Heart right ventricle (tissue), 16 donors: Measurements from ENCODE around the gene GMDS. TPM values are rescaled to one million over a fixed set of nuclear protein-coding genes. Genes with fewer than 3 reads are reported as not detected.
A peak's percentile ranks its signal among the peaks of the same experiment; 100 is the strongest.

Experiments used
- ATAC-seq, 8 donors: fragments of 200-7000 bp; cut with Tn5 transposase; one replicate each; pipeline ENCODE4 v1.9.1; 2020; ENCODE audit warnings: mild to moderate bottlenecking in 8 of 8, moderate library complexity in 8 of 8, moderate number of reproducible peaks in 1 of 8
- DNase-seq, 2 donors: peaks; one replicate each; pipeline ENCODE4 v3.0.0-alpha.2; 2020
- H3K27ac ChIP-seq, 10 donors: fragments of 200-600 bp; sonication (generic) in 2 of 10; one replicate each; pipeline versions ENCODE4 v1.5.0 to v1.8.0; 2020 to 2022; ENCODE audit warnings: mild to moderate bottlenecking in 3 of 10
- H3K27me3 ChIP-seq, 7 donors: fragments of 200-600 bp; one replicate each; pipeline ENCODE4 v1.8.0; 2021 to 2022; ENCODE audit warnings: mild to moderate bottlenecking in 2 of 7
- H3K36me3 ChIP-seq, 9 donors: fragments of 200-600 bp; sonication (generic) in 1 of 9; one replicate each; pipeline versions ENCODE4 v1.5.0 to v1.8.0; 2020 to 2022; ENCODE audit warnings: mild to moderate bottlenecking in 2 of 9
- H3K4me1 ChIP-seq, 9 donors: fragments of 200-600 bp; sonication (generic) in 1 of 9; one replicate each; pipeline versions ENCODE4 v1.5.0 to v1.8.0; 2020 to 2022; ENCODE audit warnings: mild to moderate bottlenecking in 4 of 9
- H3K4me3 ChIP-seq, 10 donors: fragments of 200-600 bp; sonication (generic) in 2 of 10; one replicate each; pipeline versions ENCODE4 v1.5.0 to v1.8.0; 2020 to 2022; ENCODE audit warnings: mild to moderate bottlenecking in 7 of 10, moderate library complexity in 2 of 10
- H3K9me3 ChIP-seq, 11 donors: fragments of 200-600 bp in 10 of 11; sonication (generic) in 2 of 11; one replicate each; pipeline versions ENCODE4 v1.5.0 to v1.8.0; 2013 to 2022; ENCODE audit warnings: mild to moderate bottlenecking in 2 of 11, control low read depth in 1 of 11, moderate library complexity in 1 of 11
- CTCF ChIP-seq, 9 donors: fragments of 200-600 bp; sonication (generic) in 2 of 9; IDR thresholded peaks; one replicate each; pipeline versions ENCODE4 v1.5.0 to v1.8.0; 2021 to 2022; ENCODE audit warnings: antibody characterized with exemption in 9 of 9, mild to moderate bottlenecking in 5 of 9, moderate library complexity in 1 of 9
- WGBS, 2 donors: extraction: QIAGEN DNeasy Blood & Tissue Kit; methylation state at CpG; one replicate each; pipeline ENCODE4 v1.1.7; 2013; ENCODE audit warnings: inconsistent platforms in 1 of 2; 5-methylcytosine and 5-hydroxymethylcytosine counted together
- intact Hi-C, 10 donors: fragments of 100-400 bp; cut with DNase I; formaldehyde crosslinking; loops; one replicate each; pipeline versions ENCODE4 v1.11.1 to v1.14.2; 2022
- polyA plus RNA-seq, 2 donors: library from polyadenylated mRNA; stranded (reverse); fragments of 200-250 nt; gene quantifications; one replicate each; pipeline ENCODE4 v1.2.3, GENCODE V29; 2013
- total RNA-seq, 10 donors: library from RNA; stranded (reverse); fragmentation: NEBNext Ultra II Directional in 3 of 10; extraction: Animal tissue kit (Norgen Biotek cat#: 25700) in 3 of 10; gene quantifications; one replicate each; pipeline versions ENCODE4 v1.2.1 to v1.2.4, GENCODE V29; 2021 to 2023
- donor health status: Arrhythmogenic right ventricular cardiomyopathy.
- donor health status: ischemic (EF 13 %, LVEDD 7.1; RV severe dilation, severe dysfunction).
- donor health status: healthy with polysubstance abuse.
- donor health status: DM: no; HTN: yes; CAD: no.
- donor health status: DM: no; HTN: no; CAD: no.
- donor health status: ischemic (EF 25% LVEDD 6.9; RV normal size, moderate dysfunction).
- donor health status: ischemic (EF 25% LVEDD 5.7; RV mildly dilated, moderate dysfunction).
- donor health status: healthy.
- donor health status: DM: yes; HTN: yes; CAD: no.
- donor health status: Ischemic cardiomyopathy.
- donor health status: ischemic (EF 35%, LVEDD 5.7; RV mildly dilated, moderate dysfunction).
- donor health status: nonischemic (EF 11% LVEDD 7.7; RV severe dilation, severe dysfunction).
- donor health status: DM: yes; HTN: yes; CAD: no.
- donor health status: PGD.
- donor health status: ischemic (EF 29% LVEDD 5.4; RV normal size, mild dysfunction).
- donor health status: nonischemic (EF 23%, LVEDD 6.1; RV moderate dilation, normal function).

GMDS gene
- total and polyA plus RNA-seq, 12 donors: 5.0 to 10.6 (median 6.9) TPM

GRCh38 chr6:1679031-1679687 lies 566.2 kb downstream of the GMDS start:
- no peak for TF ChIP-seq CTCF (IDR thresholded peaks at IDR 0.05)
- WGBS, 2 donors: 30 to 41% methylated on average over 13 of the region's 13 CpGs
- Histone ChIP-seq H3K9me3 (no peaks in the 10 kb centered on the region), H3K4me3 (no peak overlapping the region), H3K36me3 (no peaks in the 10 kb centered on the region), H3K27ac (peak overlapping the region in 8 of 10 donors; percentile 24 to 77 (median 53)), H3K4me1 (peaks cover 5 to 28% (median 20%) of the 10 kb centered on the region in 9 donors), H3K27me3 (no peaks in the 10 kb centered on the region)
- DNase-seq (peak in 1 of 2 donors; percentile 17), ATAC-seq (peak; percentile 74 to 96 (median 90))
- intact Hi-C loops: no loop called here

GRCh38 chr6:1678201-1678600 lies 567.2 kb downstream of the GMDS start:
- Histone ChIP-seq H3K4me1 (peaks cover 5 to 28% (median 20%) of the 10 kb centered on the region in 9 donors), H3K27me3 (no peaks in the 10 kb centered on the region), H3K4me3 (no peak overlapping the region), H3K36me3 (no peaks in the 10 kb centered on the region), H3K9me3 (no peaks in the 10 kb centered on the region), H3K27ac (peak overlapping the region in 5 of 10 donors; percentile 3 to 77 (median 54))
- WGBS, 2 donors: 18 to 29% methylated on average over 3 of the region's 3 CpGs
- DNase-seq: peak in 1 of 2 donors; percentile 14
- intact Hi-C loops: no loop called here
- no peak for TF ChIP-seq CTCF (IDR thresholded peaks at IDR 0.05)
- ATAC-seq: peak in 6 of 8 donors; percentile 21 to 56 (median 32)

GRCh38 chr6:1672379-1672778 lies 573.0 kb downstream of the GMDS start:
- Histone ChIP-seq H3K36me3 (no peaks in the 10 kb centered on the region), H3K4me1 (no peaks in the 10 kb centered on the region), H3K4me3 (no peak overlapping the region), H3K27ac (no peak overlapping the region), H3K27me3 (no peaks in the 10 kb centered on the region), H3K9me3 (no peaks in the 10 kb centered on the region)
- WGBS, 2 donors: 94% methylated on average over 2 of the region's 2 CpGs
- intact Hi-C loops: no loop called here
- ATAC-seq (no peak), DNase-seq (no peak)
- TF ChIP-seq CTCF (IDR thresholded peaks at IDR 0.05): no peak

DNA sequence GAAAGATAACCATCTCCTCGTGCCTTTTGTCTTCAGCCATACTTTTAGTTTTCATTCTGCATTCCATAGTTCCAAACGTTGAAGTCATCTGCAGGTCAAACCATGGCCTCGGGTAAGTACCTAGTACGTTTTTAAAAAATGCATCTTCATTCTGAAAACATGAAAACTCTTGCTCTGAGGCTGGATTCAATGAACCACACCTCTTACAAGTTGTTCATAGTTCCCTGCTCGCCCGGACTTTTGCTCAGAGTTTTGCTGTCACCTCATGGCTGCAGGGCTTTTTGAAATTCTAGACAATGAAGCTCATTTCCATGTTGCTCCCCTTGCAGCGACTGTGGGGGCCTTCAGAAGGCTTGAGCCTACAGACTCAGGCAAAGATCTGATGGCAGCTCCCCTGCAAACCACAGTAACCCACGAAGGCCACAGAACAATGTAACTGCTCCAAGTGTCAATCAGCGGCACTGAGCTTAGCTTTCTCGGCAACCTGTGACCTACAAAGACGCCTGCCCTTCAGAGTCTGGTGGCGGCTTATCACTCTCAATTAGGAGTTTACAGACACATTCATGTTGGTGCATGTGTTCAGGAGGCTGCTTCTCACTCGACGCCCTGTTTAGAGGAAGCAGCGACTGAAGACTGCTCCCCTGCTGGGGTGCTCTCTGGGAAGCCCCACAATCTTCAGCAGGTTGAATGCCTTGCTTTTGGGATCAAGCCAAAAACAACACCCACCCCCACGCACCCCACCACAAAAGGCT lies 574.5 kb downstream of the GMDS start:
- intact Hi-C loops: no loop called here
- Histone ChIP-seq H3K9me3 (no peaks in the 10 kb centered on the region), H3K27ac (no peak overlapping the region), H3K27me3 (no peaks in the 10 kb centered on the region), H3K4me1 (no peaks in the 10 kb centered on the region), H3K36me3 (no peaks in the 10 kb centered on the region), H3K4me3 (no peak overlapping the region)
- DNase-seq: no peak
- WGBS, 2 donors: 75 to 78% methylated on average over 16 of the region's 16 CpGs
- no peak for TF ChIP-seq CTCF (IDR thresholded peaks at IDR 0.05)
- ATAC-seq: no peak
